GM19455 (cell line): Measurements from ENCODE around the gene WHRN.

ENCODE experiments used
- ATAC-seq: cut with Tn5 transposase; IDR thresholded peaks from one replicate; pipeline ENCODE4 v1.9.1; 2021; ENCODE audit not compliant: unreplicated experiment

Gene WHRN

DNA sequence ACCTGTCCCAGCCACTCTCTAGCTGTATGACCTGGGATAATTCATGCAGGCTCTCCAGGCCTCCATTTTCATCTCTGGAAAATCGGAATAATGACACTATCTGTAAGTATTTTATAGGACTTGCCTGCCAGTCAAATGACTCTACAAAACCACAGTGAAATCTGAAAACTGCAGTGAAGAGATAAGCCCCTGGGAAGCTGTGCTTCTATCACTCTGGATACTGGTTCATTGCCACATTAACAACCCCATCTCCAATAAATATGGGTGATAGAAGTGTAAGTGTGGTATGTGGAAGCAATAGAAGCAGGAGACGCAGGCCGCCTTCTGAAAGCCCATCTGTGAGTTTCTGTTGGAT is 31.8 kb downstream of the WHRN start:
- ATAC-seq = no peak

DNA sequence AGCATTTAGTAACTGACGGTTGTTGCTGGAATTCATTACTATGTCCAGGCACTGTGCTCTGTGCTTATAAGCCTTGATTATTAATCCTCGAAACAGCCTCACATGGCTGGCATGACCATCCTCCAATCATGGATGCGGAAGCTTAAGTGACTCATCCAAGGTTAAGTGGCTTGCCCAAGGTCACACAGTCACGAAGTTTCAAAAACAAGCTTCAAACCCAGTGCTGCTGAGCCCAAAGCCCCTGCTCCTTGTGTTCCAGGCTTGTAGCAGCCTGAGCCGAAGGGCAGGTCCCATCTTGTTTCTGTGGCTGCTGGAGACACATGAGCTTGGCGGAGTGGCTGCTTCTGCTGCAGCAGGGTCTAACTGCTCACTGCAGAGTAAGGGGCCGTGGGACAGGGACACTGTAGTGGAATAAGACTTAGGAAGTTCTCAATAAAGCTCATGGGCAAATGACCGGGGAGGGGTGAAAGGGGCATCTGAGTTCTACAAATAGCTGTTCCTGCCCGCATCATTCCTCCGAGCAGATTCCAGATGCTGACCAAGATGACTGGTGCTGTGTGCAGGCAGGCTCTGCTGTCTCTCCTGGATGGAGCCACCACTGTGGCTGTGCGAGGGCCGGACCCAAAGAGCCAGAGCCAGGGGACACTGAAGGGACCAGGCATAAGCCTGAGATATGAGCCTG is 32.4 kb downstream of the WHRN start:
- ATAC-seq = no peak

DNA sequence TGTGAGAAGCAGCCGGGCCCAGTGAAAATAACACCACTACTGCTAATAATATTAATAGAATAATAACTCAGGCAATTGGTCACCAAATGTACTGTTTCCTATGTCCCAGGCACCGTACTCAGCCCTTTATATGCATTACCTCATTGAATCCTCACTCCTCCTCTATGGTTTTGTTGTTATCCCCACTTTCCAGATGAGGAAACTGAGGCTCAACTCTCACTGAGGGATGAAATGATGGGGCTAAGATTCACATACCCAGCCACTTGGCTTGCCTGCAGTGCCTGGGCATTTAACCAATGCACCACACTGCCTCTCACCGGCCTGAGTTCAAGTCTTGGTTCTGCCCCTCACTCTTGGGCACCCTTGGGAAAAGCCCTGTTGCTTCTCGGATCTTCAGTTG is 34.1 kb downstream of the WHRN start:
- no peak for ATAC-seq

DNA sequence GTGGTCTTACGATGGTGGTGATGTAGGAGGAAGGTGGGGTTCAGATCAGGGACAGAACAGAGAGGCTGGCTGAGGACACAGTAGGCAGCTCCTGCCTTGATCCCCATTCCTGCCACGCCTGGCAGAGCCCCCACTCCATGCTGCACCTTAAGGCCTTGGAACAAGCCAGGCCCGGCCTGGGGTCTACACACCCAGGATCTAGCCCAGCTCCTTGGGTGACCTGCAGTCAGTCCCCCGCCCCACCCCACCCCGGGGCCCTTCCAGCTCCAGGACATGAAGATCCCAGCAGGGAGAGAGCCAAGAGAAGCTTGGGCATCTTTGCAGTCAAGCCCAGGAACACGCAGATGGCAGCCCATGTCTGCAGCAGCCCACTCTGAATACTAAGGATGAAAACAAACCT is 34.7 kb downstream of the WHRN start:
- ATAC-seq = no peak

DNA sequence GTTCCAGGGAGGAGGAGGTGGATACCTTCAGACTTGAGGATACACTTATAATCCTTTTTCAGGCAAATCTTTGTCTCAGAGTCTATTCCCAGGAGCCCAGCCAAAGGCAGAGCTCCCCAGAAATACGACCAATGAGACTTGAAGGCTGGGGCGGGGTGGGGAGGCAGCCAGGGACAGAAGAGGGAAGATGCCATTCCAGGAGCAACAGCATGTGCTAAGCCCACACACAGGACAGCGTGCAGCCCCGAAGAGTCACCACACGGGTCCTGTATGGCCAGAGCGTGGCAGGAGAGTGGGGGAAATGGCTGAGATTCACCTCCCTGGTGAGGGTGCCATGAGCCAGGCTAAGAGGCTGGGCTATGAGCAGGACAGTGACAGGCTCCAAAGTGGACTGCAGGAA is 35.2 kb downstream of the WHRN start:
- no peak for ATAC-seq

DNA sequence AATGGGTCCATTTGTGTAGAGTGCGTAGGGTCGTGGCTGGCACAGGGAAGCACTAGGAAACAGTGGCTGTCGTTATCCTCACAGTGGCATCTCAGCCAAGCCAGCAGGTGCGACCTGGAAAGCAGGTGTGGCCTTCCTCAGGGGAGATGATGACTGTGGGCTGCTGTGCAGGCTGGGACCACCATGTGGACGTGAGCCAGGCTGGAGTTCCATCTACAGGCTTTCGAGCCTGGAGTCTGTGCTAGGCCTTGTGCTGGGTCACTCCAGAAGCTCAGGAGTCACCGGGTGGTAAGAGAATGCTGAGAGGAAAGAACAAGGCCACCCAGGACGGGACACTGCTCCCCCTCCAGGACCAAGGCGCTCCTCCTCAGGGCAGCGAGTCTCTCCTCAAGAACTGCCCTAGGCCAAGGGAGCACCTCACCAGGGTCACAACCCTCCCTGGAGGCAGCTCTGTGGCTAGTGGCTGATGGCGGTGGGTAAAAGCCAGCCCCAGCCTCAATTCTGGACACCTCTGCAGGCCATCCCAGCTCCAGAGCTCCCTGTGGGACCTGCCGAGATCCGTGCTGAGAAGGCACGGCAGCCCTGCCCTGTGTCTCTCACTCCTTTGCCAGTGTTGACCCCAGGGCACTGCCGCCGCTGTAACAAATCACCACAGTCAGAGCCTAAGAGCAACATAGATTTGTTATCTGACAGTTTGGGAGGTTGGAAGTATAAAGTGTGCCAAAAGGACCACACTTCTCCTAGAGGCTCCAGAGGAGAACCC is 36.0 kb downstream of the WHRN start:
- ATAC-seq = no peak

DNA sequence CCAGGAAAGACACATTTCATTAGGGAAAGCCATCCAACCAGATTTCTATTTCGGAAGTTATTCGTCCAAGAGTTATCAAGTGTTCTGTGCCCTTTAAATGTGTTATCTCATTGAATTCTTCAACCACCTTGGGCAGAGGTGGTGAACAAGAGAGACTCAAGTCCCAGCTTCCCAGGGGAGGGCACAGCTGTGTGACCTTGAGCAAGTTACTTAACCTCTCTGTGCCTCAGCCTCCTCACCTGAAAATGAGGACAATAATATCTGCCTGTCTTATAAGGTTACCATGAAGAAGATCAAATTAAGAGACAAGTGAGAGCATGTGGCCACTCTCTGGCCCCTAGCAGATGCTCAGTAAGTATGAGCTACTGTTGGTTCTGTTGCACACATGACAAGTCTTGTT is 37.4 kb downstream of the WHRN start:
- no peak for ATAC-seq

DNA sequence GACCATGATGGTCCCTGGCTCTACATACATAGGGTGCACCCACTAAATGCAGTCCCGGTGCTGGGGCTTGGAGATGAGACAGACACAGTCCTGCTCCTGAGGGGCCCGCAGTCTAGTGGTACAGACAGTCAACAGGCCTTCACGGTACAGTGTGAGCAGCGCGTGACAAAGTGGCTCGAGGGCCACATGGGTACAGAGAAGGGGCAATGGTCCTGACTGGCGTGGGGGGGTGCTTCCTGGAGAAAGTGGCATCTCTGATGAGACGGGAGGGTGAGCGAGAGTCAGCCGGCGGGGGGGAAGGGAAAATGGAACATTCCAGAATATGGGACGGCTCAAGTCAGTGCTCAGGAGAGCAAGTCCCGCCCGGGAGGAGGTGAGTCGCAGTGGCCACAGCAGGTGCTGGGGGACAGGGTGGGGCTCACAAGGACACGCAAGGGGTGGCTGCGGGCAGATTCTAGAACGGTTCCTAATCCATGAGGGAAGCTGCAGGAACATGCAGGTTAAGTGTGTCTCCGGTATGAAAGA is 38.0 kb downstream of the WHRN start:
- no peak for ATAC-seq

DNA sequence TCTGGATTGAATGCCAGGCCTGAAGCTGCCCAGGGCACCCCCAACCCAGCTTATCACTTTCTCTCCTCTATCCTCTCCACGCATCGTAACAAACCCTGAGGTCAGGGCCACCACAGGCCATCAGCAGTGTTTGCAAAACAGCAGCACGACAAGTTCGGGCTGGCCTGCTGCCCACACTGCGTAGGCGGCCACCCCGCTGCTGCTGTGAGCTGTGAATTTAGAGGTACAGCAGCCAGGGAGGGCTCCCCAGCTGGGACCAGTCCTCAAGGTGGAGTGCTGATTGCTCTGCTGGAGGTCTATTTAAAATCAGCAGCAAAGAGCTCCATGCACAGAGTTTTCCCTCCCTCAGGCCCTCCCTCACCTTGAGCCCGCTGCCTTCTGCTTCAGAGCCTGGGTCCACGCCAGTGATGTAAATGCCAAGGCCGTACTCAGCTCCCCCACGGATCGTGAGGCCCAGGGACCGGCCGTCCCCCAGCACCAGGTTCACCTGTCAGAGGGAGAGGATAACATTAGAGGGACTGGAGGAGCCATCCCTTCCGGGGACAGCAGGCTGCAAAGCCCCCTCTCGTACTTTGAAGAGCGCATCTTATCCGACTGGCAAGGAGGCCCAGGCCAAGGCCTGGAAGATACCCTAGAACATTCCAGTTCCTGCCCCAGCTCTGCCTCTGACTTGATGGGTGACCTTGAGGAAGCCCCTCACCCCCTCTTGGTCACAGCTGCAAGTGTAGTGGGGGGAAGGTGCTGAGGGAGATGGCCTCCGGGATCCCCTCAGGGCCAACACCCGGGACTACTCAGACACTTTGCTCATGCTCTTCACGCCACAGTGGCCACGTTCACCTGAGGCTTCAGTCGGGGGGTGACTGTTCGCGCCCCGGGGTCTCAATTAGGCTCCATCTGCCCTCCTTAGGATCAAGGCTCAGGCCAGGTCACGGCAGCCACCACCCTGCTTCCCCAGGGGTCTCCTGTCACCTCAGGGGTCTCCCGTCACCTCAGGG is 39.1 kb downstream of the WHRN start:
- ATAC-seq = no peak

DNA sequence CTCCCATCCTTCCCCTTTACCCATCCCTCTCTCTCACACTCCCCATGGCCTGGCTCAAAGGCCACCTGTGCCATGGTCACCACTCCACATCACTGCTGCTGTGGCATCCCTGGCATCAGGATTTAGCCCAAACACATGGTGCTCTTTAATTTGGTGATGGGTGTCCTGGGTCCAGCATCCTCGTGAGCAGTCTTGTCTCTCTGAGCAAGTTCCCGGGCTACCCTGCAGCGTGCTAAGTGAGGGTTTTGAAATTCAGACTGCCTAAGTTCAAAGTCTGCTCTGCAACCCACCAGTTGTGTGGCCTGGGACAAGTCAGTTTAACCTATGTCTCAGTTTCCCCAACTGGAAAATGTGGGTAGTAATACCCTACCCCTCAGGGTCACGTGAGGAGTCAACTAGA is 39.9 kb downstream of the WHRN start:
- no peak for ATAC-seq

DNA sequence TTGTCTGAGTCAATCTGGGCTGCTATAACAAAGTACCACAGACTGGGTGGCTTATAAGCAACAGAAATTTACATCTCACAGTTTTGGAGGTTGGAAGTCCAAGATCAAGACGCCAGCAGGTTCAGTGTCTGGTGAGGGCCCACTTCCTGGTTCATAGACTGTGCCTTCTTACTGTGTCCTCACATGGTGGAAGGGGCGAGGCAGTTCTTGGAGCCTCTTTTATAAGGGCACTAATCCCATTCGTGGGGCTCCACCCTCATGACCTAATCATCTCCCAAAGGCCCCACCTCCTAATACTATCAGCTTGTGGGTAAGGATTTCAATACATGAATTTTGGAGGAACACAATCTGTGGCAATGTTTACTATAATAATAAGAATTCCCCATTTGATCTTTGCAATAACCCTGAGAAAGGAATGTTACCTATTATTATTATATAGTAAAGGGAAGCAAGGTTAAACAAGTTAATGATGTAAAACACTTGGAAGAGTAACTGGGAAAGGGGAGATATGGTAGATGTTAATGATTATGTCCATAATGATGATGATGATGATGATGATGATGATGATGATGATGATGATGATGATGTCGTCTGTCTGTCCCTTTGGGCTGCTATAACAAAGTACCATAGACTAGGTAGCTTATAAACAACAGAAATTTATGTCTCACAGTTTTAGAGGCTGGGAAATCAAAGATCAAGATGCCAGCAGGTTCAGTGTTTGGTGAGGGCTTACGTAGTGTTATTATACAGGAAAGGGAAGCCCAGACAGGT is 40.8 kb downstream of the WHRN start:
- ATAC-seq = no peak

DNA sequence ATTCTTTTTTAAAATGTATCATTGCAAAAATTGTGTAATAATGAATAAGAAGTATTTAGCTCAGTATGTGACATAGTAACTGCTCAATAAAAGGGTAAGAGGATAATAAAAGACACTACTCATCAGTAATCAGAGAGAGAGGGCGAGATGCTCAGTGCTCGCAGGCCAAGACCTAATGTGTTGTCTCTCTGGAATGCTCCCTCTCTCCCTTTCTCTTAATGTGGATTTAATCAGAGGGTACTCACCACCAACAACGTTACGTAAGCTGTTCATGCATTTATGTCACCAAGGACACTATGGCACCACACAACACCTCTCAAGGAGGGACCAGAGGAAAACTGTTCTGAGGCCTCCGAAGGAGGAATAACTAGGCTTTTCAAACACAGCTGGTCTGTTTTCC is 42.5 kb downstream of the WHRN start:
- no peak for ATAC-seq

DNA sequence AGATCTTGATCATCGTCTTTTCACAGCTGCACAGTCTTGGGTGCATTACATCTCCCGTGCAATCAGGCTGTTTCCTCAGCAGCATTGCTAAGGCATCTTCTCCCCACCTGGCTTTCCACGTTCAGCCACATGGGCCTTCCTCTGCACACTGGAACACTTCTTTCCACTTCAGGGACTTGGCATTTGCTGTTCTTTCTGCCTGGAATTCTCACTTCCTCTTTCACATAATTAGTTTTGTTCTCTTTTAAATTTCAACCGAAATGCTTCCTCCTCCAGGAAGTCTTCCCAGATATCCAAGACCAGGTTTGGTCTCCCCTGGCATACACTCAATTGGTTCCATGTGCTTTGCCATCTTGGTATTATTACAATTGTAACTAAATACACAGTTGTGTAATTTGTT is 43.8 kb downstream of the WHRN start:
- ATAC-seq = no peak

DNA sequence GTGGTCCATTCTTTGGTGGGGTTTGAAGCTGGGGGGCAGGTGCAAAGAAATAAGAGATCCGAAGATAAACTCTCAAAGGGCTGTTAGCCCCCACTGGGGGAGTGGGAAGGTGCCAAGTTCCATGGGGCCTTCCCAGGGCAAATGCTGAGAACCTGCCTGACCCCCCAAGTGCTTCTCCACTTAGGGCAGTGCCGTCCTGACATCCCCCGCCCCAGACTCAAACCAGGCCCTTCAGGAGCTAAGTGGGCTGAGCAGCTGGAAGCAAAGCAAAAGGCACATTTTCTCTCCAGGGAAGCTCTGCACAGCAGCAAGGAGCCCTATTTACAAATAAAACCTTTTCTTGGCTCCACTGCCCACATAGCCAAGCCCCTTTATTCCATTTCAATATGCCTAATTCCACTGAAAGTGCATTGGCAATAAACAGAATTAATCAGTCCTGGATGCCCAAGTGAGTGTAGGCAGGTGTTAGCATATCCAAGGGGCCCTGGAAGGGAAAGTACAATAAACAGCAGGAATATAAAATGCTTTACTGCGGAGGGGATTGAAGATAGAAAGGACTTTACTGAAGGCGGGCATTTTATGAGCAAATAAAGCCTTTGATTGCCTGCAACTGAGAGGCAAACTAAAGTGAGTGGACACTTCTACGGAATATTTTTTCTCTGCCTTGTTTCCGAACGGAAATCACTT is 44.6 kb downstream of the WHRN start:
- ATAC-seq = no peak

DNA sequence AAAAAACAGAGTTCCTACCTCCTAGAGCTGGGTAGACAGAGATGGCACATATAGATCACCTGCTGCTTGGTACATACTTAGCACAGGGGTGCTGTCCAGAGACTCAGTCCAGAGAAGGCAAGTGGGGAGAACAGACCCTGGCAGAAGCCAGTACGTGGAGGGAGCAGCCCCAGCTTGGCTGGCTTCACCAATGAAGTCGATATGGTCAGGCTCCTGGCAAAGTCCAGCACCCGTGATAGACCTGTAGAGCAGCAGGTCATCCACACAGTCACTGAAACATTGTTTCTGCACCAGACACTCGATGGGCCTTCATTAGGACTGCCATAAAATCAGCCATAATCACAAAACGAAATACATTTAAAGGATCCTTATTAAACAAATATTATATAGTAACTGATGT is 45.8 kb downstream of the WHRN start:
- ATAC-seq = no peak

DNA sequence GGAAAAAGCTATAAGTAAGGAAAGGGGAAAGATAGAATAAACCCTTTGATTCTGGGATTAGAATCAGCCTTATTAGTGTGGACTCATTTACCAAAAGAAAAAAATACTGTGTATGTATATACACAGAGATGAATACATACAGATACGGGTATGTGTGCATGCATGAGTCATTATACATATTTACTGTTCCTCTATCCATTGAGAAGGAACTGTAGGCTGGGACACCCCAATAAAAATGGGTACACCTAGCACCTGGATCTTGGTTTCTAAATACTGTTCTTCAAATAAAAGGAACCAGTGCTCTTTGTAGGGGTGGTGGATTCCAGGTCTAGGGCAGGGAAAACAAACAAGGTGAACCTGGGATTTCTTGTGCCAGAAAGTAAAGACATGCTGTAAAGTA is 48.3 kb downstream of the WHRN start:
- ATAC-seq = no peak

DNA sequence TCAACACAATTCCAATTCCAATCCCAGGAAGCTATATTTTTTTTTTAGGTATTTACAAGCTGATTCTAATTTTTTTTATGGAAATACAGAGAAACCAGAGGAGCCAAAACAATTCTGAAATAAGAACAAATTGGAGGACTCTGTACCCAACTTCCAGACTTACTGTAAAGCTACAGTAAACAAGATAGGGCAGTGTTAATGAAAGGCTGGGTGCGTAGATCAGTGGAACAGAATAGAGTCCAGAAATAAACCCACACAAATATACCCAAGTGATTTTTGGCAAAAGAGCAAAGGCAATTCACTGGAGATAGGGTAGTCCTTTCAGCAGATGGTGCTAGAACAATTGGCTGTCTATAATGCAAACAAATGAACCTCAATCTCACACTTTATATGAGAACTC is 50.6 kb downstream of the WHRN start:
- ATAC-seq = no peak

DNA sequence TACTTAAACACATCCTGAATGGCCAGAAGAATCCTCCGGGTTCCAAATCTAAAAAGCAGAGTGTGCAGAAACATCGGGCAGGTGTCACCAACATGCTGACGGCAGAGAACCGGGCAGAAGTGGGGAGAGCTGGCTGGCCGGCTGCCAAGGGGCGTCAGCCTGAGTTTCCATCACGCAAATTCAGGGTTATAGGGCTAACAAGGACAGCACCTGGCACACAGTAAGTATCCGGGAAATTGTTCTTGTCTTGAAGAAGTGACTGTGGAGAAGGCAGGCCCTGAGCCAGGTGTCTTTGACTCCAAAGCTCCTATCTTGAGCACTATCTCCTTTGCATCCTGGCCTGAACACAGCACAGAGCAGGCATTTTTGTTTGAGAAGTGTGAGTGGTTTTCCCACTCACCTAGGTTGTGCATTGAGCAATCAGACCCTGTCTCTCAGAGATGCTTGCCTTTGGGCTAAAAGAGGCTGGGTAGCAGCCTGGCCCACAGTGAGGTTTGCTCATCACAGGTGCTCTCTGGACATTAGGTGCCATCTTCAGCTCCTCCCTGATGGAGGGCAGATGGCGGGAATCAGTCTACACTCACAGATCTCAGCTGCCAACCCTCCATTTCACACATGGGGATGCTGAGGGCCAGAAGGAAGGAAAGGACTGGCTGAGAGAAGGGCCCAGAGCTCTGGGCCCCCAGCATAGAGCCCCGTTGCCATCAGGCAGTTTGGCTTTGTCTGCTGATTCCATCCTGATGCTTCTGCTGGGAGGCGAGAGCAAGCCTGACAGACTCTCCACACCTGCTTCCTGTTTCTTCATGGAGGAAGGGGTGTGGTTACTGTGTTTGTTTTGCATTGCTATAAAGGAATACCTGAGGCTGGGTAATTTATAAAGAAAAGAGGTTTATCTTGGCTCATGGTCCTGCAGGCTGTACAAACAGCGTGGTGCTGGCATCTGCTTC is 52.8 kb downstream of the WHRN start:
- ATAC-seq = no peak

DNA sequence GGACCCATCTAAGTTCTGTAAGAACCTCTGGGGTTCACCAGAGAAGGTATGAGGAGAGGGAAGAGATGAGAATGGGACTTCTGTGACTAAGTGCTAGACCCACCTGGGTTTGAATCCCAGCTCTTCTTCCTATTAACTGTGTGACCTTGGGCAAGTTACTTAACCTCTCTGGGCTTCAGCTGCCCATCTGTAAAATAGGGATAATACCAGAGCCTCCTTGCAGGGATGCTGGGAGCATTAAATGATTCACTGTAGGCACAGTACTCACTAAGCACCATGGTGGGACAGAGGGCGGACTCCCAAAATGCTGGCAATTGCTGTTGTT is 53.6 kb downstream of the WHRN start:
- ATAC-seq = no peak
